NCI-H524 (cell line): Measurements from ENCODE around the gene SPTBN2.

Experiments
- DNase-seq, 2 experiments: peaks; one replicate each; lab custom pipeline; 2025; lab: John Stamatoyannopoulos, UW

Gene SPTBN2

GRCh38 chr11:66701432-66702240 is 27.4 kb downstream of the SPTBN2 start:
- no peak for DNase-seq

GRCh38 chr11:66700742-66701141 is 28.3 kb downstream of the SPTBN2 start:
- no peak for DNase-seq

GRCh38 chr11:66700337-66700736 is 28.7 kb downstream of the SPTBN2 start:
- no peak for DNase-seq

- no peak for DNase-seq
Observed at GRCh38 chr11:66698491-66698890, 30.5 kb downstream of the SPTBN2 start.

- no peak for DNase-seq
Observed at GRCh38 chr11:66697988-66698387, 31.0 kb downstream of the SPTBN2 start.

- DNase-seq = no peak
Observed at GRCh38 chr11:66696146-66696545, 32.9 kb downstream of the SPTBN2 start.

GRCh38 chr11:66694732-66695207 is 34.2 kb downstream of the SPTBN2 start:
- peak; percentile 80 to 96 for DNase-seq

GRCh38 chr11:66694056-66694410 is 35.0 kb downstream of the SPTBN2 start:
- DNase-seq = no peak

- no peak for DNase-seq
Observed at GRCh38 chr11:66693356-66694055, 35.5 kb downstream of the SPTBN2 start.

- no peak for DNase-seq
Observed at GRCh38 chr11:66692871-66693331, 36.1 kb downstream of the SPTBN2 start.

- no peak for DNase-seq
Observed at GRCh38 chr11:66692446-66692845, 36.6 kb downstream of the SPTBN2 start.

GRCh38 chr11:66691311-66691980 is 37.6 kb downstream of the SPTBN2 start:
- no peak for DNase-seq

GRCh38 chr11:66689661-66690590 is 39.1 kb downstream of the SPTBN2 start:
- no peak for DNase-seq

- DNase-seq = no peak
Observed at GRCh38 chr11:66688561-66689534, 40.2 kb downstream of the SPTBN2 start.

- DNase-seq = no peak
Observed at GRCh38 chr11:66687831-66688281, 41.2 kb downstream of the SPTBN2 start.

GRCh38 chr11:66686801-66687750 is 41.9 kb downstream of the SPTBN2 start:
- peak in 1 of 2 experiments; percentile 34 for DNase-seq

GRCh38 chr11:66686100-66686785 is 42.8 kb downstream of the SPTBN2 start:
- DNase-seq = no peak
